ENCODE results near the gene DOCK1.

DNA sequence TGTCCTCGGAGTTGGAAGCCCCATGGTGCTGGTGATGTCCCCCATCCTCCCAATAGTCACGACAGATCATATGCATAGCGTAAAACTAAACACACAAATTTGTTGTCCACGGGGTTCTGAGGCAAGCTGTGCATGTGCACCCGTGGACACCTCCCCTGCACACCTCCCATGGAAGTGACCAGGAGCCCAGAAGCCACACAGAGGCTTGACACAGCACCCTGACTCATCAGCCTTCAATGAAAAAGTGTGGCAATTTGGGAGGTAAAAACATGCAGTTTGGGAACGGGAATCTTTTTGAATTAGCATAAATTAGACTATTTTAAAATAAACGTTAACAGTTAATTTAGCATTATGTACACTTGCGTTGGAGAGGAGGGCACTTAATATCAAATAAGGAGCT, 554.7 kb downstream of the DOCK1 start:
- TF ChIP-seq, protein P1, sequence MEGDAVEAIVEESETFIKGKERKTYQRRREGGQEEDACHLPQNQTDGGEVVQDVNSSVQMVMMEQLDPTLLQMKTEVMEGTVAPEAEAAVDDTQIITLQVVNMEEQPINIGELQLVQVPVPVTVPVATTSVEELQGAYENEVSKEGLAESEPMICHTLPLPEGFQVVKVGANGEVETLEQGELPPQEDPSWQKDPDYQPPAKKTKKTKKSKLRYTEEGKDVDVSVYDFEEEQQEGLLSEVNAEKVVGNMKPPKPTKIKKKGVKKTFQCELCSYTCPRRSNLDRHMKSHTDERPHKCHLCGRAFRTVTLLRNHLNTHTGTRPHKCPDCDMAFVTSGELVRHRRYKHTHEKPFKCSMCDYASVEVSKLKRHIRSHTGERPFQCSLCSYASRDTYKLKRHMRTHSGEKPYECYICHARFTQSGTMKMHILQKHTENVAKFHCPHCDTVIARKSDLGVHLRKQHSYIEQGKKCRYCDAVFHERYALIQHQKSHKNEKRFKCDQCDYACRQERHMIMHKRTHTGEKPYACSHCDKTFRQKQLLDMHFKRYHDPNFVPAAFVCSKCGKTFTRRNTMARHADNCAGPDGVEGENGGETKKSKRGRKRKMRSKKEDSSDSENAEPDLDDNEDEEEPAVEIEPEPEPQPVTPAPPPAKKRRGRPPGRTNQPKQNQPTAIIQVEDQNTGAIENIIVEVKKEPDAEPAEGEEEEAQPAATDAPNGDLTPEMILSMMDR (IDR thresholded peaks at IDR 0.05): no peak
- no peak for TF ChIP-seq POLR2A (IDR thresholded peaks at IDR 0.05)
